ENCODE data around the gene FBXW7.

The FBXW7 gene

GRCh38 chr4:152294331-152294730 is 241.6 kb downstream of the FBXW7 start:
- Mint-ChIP-seq H3K9me3 (no peaks in the 10 kb centered on the region), H3K4me3 (no peak overlapping the region), H3K4me1 (peaks cover 22% of the 10 kb centered on the region), H3K27ac (no peak overlapping the region), H3K36me3 (ENCODE audit: low read depth) (no peaks in the 10 kb centered on the region), H3K27me3 (ENCODE audit: low read depth) (peaks cover 4% of the 10 kb centered on the region)
- TF ChIP-seq CTCF (IDR thresholded peaks at IDR 0.05; ENCODE audit: unreplicated experiment in 3 of 3), result no peak

- no peak for TF ChIP-seq CTCF (IDR thresholded peaks at IDR 0.05; ENCODE audit: unreplicated experiment in 3 of 3)
- peaks cover 22% of the 10 kb centered on the region for H3K4me1 Mint-ChIP-seq
- no peak overlapping the region for H3K27ac Mint-ChIP-seq
- H3K36me3 Mint-ChIP-seq (ENCODE audit: low read depth), result no peaks in the 10 kb centered on the region
- no peaks in the 10 kb centered on the region for H3K9me3 Mint-ChIP-seq
- H3K4me3 Mint-ChIP-seq, result no peak overlapping the region
- H3K27me3 Mint-ChIP-seq (ENCODE audit: low read depth), result peaks cover 4% of the 10 kb centered on the region
Measured at GRCh38 chr4:152293527-152293926, 242.4 kb downstream of the FBXW7 start.

GRCh38 chr4:152290366-152290921 is 245.4 kb downstream of the FBXW7 start:
- H3K27me3 Mint-ChIP-seq (ENCODE audit: low read depth), result peaks cover 7% of the 10 kb centered on the region
- peaks cover 22% of the 10 kb centered on the region for H3K4me1 Mint-ChIP-seq
- TF ChIP-seq CTCF (IDR thresholded peaks at IDR 0.05; ENCODE audit: unreplicated experiment in 3 of 3), result no peak
- no peaks in the 10 kb centered on the region for H3K36me3 Mint-ChIP-seq (ENCODE audit: low read depth)
- H3K27ac Mint-ChIP-seq, result peak overlapping the region in 1 of 3 experiments; percentile 55
- no peaks in the 10 kb centered on the region for H3K9me3 Mint-ChIP-seq
- H3K4me3 Mint-ChIP-seq, result no peak overlapping the region

GRCh38 chr4:152289941-152290340 is 246.0 kb downstream of the FBXW7 start:
- Mint-ChIP-seq H3K9me3 (no peaks in the 10 kb centered on the region), H3K27ac (peak overlapping the region in 1 of 3 experiments; percentile 55), H3K4me3 (no peak overlapping the region), H3K27me3 (ENCODE audit: low read depth) (peaks cover 7% of the 10 kb centered on the region), H3K4me1 (peaks cover 22% of the 10 kb centered on the region), H3K36me3 (ENCODE audit: low read depth) (no peaks in the 10 kb centered on the region)
- TF ChIP-seq CTCF (IDR thresholded peaks at IDR 0.05; ENCODE audit: unreplicated experiment in 3 of 3), result no peak

GRCh38 chr4:152289541-152289940 is 246.4 kb downstream of the FBXW7 start:
- Mint-ChIP-seq H3K9me3 (no peaks in the 10 kb centered on the region), H3K27me3 (ENCODE audit: low read depth) (peaks cover 9% of the 10 kb centered on the region), H3K27ac (no peak overlapping the region), H3K36me3 (ENCODE audit: low read depth) (no peaks in the 10 kb centered on the region), H3K4me1 (peaks cover 22% of the 10 kb centered on the region), H3K4me3 (no peak overlapping the region)
- TF ChIP-seq CTCF (IDR thresholded peaks at IDR 0.05; ENCODE audit: unreplicated experiment in 3 of 3), result no peak

- H3K4me1 Mint-ChIP-seq, result no peaks in the 10 kb centered on the region
- no peaks in the 10 kb centered on the region for H3K36me3 Mint-ChIP-seq (ENCODE audit: low read depth)
- H3K4me3 Mint-ChIP-seq, result no peak overlapping the region
- TF ChIP-seq CTCF (IDR thresholded peaks at IDR 0.05; ENCODE audit: unreplicated experiment in 3 of 3), result no peak
- peaks cover 11% of the 10 kb centered on the region for H3K27me3 Mint-ChIP-seq (ENCODE audit: low read depth)
- H3K27ac Mint-ChIP-seq, result no peak overlapping the region
- no peaks in the 10 kb centered on the region for H3K9me3 Mint-ChIP-seq
Measured at GRCh38 chr4:152283801-152284470, 252.0 kb downstream of the FBXW7 start.
